Gastroesophageal sphincter (tissue), 3 donors: ENCODE results near the gene MIPOL1.

ENCODE experiments used
- CTCF ChIP-seq, 4 experiments: fragments of 200-600 bp in 2 of 4; fragments of 450-650 bp in 2 of 4; sonication (generic) in 1 of 4; IDR thresholded peaks; one replicate each; pipeline ENCODE4 v1.5.1; 2017 to 2019; ENCODE audit warnings: antibody characterized with exemption in 4 of 4, mild to moderate bottlenecking in 2 of 4, moderate library complexity in 2 of 4
- EP300 ChIP-seq: sonication (generic); formaldehyde crosslinking; IDR thresholded peaks from one replicate; pipeline ENCODE4 v1.6.1; 2017; ENCODE audit warnings: antibody characterized with exemption, mild to moderate bottlenecking
- POLR2A ChIP-seq, 2 donors: fragments of 450-650 bp; IDR thresholded peaks; one replicate each; pipeline ENCODE4 v1.6.1; 2017; ENCODE audit warnings: antibody characterized with exemption in 2 of 2, mild to moderate bottlenecking in 2 of 2, moderate library complexity in 1 of 2

GRCh38 chr14:37201724-37202123 lies 4.0 kb downstream of the MIPOL1 start:
- TF ChIP-seq CTCF (IDR thresholded peaks at IDR 0.05): no peak
- TF ChIP-seq POLR2A (IDR thresholded peaks at IDR 0.05): no peak
- TF ChIP-seq EP300: no peak
